ENCODE data around the gene P2RY13. TPM values are rescaled to one million over a fixed set of nuclear protein-coding genes. Genes with fewer than 3 reads are reported as not detected.
A peak's percentile ranks its signal among the peaks of the same experiment; 100 is the strongest.

The P2RY13 gene
- total RNA-seq, 4 donors from 2014 or later, result 0.20 to 3.1 (median 0.78) TPM

DNA sequence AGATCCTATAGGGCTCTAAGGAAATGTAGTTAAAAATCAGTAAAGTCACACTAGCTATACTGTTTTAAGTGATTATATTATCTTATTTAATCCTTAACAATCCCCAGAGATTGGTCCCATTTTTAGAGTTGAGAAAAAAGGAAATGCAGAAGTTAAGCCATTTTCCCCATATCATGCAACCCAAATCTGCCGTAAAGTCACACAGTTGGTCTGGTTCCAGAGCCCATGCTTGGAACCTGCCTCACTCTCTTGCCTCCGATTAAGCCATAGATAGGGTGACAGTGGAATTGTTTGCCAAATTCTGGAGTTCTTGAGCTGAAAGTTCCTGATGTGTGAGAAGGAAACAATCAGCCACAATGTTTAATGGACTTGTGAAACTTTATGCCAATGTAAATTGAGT lies 2.3 kb upstream of the P2RY13 start:
- no peak overlapping the region for H3K27ac ChIP-seq
- peaks cover 0 to 13% (median 0%) of the 10 kb centered on the region in 4 donors for H3K4me1 ChIP-seq
- TF ChIP-seq POLR2A (IDR thresholded peaks at IDR 0.05) (no peak), EP300 (IDR thresholded peaks at IDR 0.05) (no peak)
- TF ChIP-seq, protein P1, sequence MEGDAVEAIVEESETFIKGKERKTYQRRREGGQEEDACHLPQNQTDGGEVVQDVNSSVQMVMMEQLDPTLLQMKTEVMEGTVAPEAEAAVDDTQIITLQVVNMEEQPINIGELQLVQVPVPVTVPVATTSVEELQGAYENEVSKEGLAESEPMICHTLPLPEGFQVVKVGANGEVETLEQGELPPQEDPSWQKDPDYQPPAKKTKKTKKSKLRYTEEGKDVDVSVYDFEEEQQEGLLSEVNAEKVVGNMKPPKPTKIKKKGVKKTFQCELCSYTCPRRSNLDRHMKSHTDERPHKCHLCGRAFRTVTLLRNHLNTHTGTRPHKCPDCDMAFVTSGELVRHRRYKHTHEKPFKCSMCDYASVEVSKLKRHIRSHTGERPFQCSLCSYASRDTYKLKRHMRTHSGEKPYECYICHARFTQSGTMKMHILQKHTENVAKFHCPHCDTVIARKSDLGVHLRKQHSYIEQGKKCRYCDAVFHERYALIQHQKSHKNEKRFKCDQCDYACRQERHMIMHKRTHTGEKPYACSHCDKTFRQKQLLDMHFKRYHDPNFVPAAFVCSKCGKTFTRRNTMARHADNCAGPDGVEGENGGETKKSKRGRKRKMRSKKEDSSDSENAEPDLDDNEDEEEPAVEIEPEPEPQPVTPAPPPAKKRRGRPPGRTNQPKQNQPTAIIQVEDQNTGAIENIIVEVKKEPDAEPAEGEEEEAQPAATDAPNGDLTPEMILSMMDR (IDR thresholded peaks at IDR 0.05), result no peak
- no peaks in the 10 kb centered on the region for H3K36me3 ChIP-seq
- H3K27me3 ChIP-seq, result no peaks in the 10 kb centered on the region
- no peak for DNase-seq (ENCODE audit: low spot score in 2 of 2)
- WGBS, 2 donors, result 77 to 84% methylated on average over 2 of the region's 2 CpGs
- no peak overlapping the region for H3K4me3 ChIP-seq
- no peaks in the 10 kb centered on the region for H3K9me3 ChIP-seq

DNA sequence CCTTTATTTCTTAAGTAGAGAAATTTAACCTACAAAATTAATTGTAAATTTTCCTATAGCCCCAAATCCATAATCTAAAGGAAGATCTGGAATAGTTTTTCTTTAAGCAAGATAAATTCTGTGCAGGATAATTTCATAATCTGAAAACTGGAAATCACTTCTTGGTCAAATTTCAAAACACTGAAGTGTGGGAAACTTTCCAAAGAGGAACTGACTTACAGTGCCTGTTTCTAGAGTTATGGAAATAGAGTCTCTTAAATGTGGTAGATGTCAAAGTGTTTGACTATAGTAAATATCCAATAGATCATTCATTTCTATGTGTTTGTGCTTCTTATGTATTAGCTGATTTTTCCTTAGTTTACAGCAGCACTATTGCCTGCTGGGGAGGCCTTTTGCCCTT lies 1.6 kb upstream of the P2RY13 start:
- Histone ChIP-seq H3K36me3 (no peaks in the 10 kb centered on the region), H3K27me3 (no peaks in the 10 kb centered on the region), H3K27ac (no peak overlapping the region), H3K4me1 (peaks cover 0 to 13% (median 0%) of the 10 kb centered on the region in 4 donors), H3K9me3 (no peaks in the 10 kb centered on the region), H3K4me3 (no peak overlapping the region)
- DNase-seq (ENCODE audit: low spot score in 2 of 2), result no peak
- TF ChIP-seq, protein P1 (IDR thresholded peaks at IDR 0.05), result no peak
- TF ChIP-seq EP300 (IDR thresholded peaks at IDR 0.05), result peak in 1 of 2 donors; percentile 22

DNA sequence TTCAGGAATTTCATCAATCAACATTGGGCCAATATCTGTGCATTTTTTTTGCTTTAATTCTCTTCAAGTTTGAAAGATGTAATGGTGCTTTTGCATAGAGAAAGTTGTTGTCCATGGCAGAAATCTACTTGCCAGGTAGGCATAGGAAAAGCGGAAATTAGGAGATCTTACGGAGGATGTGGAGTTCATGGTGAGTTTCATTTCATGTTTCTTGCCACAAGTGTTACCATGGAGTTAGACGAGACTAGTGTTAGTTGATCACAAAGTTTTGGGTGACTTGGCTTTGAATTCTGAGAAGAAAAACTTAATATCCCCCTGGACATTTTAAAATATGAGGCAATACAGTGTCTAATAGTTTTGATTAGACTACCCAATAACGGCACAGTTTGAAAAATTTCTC lies 1.0 kb upstream of the P2RY13 start:
- no peak for TF ChIP-seq EP300 (IDR thresholded peaks at IDR 0.05)
- 62 to 84% methylated on average over 4 of the region's 4 CpGs for WGBS, 2 donors

DNA sequence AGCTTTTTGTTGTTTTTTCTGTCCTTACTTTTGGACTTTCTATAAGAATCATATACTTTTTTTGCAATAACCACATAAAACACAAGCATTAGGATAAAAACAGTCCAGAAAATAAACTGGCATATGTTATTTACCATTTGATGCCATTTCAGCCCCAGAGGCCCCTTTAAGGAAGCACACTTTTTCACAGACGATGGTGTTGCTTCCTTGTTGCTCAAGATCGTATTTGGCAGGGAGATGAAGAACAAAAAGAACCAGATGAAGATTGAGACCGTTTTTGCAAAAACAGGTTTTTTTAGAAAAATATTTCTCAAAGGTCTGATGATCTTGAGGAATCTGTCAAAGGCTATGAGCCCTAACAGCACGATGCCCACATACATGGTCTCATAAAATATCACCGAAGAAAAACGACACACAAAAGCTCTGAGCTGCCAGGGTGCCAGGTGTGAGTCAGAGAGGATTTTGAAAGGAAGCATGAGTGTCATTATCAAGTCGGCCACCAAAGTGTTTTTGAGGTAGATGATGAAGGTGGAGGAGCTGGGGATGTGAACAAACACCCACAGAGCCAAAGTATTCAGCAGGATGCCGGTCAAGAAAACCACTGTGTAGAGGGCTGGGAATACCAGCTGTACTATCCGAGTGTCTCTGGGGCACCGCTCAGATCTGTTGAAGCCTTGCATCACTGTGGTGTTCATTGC lies 902 bp downstream of the P2RY13 start:
- Histone ChIP-seq H3K9me3 (no peaks in the 10 kb centered on the region), H3K27ac (peak overlapping the region in 1 of 4 donors; percentile 29), H3K36me3 (no peaks in the 10 kb centered on the region), H3K4me1 (peaks cover 0 to 13% (median 0%) of the 10 kb centered on the region in 4 donors), H3K27me3 (no peaks in the 10 kb centered on the region), H3K4me3 (peak overlapping the region in 2 of 4 donors; percentile 1 to 39)
- DNase-seq (ENCODE audit: low spot score in 2 of 2), result no peak
- TF ChIP-seq, protein P1 (IDR thresholded peaks at IDR 0.05), result no peak
- TF ChIP-seq EP300 (IDR thresholded peaks at IDR 0.05) (peak in 1 of 2 donors; percentile 44), POLR2A (IDR thresholded peaks at IDR 0.05) (no peak)
- 53 to 55% methylated on average over 10 of the region's 10 CpGs for WGBS, 2 donors

More for the DNA sequence above, 1.0 kb upstream of the P2RY13 start:
- H3K27ac ChIP-seq, result no peak overlapping the region
- no peaks in the 10 kb centered on the region for H3K27me3 ChIP-seq
- H3K4me1 ChIP-seq, result peaks cover 0 to 13% (median 0%) of the 10 kb centered on the region in 4 donors
- H3K9me3 ChIP-seq, result no peaks in the 10 kb centered on the region
- H3K4me3 ChIP-seq, result no peak overlapping the region
- H3K36me3 ChIP-seq, result no peaks in the 10 kb centered on the region
- no peak for DNase-seq (ENCODE audit: low spot score in 2 of 2)

DNA sequence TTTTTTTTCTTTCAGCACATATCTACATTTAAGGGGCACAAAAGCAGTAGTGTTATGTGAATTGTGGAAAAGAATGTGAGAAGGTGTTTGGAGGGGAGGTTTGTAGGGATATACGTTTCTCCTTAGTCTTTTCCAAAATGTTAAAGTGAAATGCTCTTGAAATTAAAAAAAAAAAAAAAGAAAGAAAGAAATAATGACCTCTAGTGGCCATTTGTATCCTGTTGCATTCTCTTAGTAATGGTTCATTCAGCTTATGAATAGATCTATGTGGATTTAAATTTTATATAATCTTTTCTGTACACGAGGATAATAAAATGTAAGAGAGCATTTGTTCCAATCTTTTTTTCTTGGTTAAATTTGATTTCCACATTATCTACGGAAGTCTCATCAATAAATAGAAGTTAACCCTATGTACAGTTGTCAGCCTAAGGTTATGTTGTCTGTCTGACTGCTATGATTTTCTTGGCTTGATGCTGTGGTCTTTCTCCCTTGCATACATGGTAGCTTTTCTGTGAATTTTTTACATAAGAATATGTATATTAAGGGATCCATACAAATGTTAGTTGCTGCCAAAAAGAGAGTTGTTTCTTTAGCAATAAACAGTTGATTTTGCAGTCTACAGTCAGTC lies 1.7 kb downstream of the P2RY13 start:
- Histone ChIP-seq H3K36me3 (no peaks in the 10 kb centered on the region), H3K27ac (peak overlapping the region in 1 of 4 donors; percentile 29), H3K4me3 (peak overlapping the region in 1 of 4 donors; percentile 39), H3K9me3 (no peaks in the 10 kb centered on the region), H3K27me3 (no peaks in the 10 kb centered on the region), H3K4me1 (peaks cover 0 to 13% (median 0%) of the 10 kb centered on the region in 4 donors)
- TF ChIP-seq EP300 (IDR thresholded peaks at IDR 0.05), result no peak
- no peak for TF ChIP-seq POLR2A (IDR thresholded peaks at IDR 0.05)
- TF ChIP-seq, protein P1 (IDR thresholded peaks at IDR 0.05), result peak in 4 of 5 experiments; percentile 27 to 64 (median 53)
- 7 to 10% methylated on average over 3 of the region's 3 CpGs for WGBS, 2 donors
- no peak for DNase-seq (ENCODE audit: low spot score in 2 of 2)

Data from tibial nerve (tissue), 4 donors.